NT2/D1 (cell line): ENCODE measurements around the gene FBXL7.

Source experiments
- DNase-seq: peaks from one replicate; pipeline ENCODE4 v3.0.0-alpha.2; 2011; ENCODE audit warnings: low read depth, low spot score
- H3K27me3 ChIP-seq: 2 replicates; pipeline ENCODE4 v1.6.0; 2011; ENCODE audit warnings: mild to moderate bottlenecking; ENCODE audit not compliant: insufficient read length, insufficient read depth
- H3K36me3 ChIP-seq: 2 replicates; pipeline ENCODE4 v1.6.1; 2011; ENCODE audit warnings: mild to moderate bottlenecking, low read length, mixed read lengths; ENCODE audit not compliant: insufficient read depth, insufficient read length
- H3K4me1 ChIP-seq: 2 replicates; pipeline ENCODE4 v1.5.1; 2011; ENCODE audit not compliant: insufficient read depth, insufficient read length
- H3K4me3 ChIP-seq: 2 replicates; pipeline ENCODE4 v1.5.1; 2011; ENCODE audit warnings: low read depth; ENCODE audit not compliant: insufficient read length
- H3K9ac ChIP-seq: 2 replicates; pipeline ENCODE4 v1.6.0; 2011; ENCODE audit warnings: low read depth; ENCODE audit not compliant: insufficient read length
- H3K9me3 ChIP-seq: 2 replicates; pipeline ENCODE4 v1.5.1; 2011; ENCODE audit warnings: mild to moderate bottlenecking, low read length; ENCODE audit not compliant: insufficient read depth
- SUZ12 ChIP-seq: IDR thresholded peaks from 2 replicates; pipeline ENCODE4 v1.6.1; 2011; ENCODE audit not compliant: insufficient read length, insufficient read depth; ENCODE audit errors: extremely low read depth
- YY1 ChIP-seq: IDR thresholded peaks from 2 replicates; pipeline ENCODE4 v1.6.1; 2011; ENCODE audit not compliant: insufficient read length, insufficient read depth
- ZNF274 ChIP-seq: IDR thresholded peaks from 2 replicates; pipeline ENCODE4 v1.6.1; 2011; ENCODE audit warnings: mild to moderate bottlenecking, low read depth, low read length

Gene FBXL7

GRCh38 chr5:15786884-15787283 is 286.9 kb downstream of the FBXL7 start:
- no peaks in the 10 kb centered on the region for H3K4me1 ChIP-seq
- no peak overlapping the region for H3K4me3 ChIP-seq
- no peaks in the 10 kb centered on the region for H3K27me3 ChIP-seq
- no peaks in the 10 kb centered on the region for H3K36me3 ChIP-seq
- no peaks in the 10 kb centered on the region for H3K9me3 ChIP-seq
- TF ChIP-seq SUZ12: no peak
- no peak for TF ChIP-seq YY1
- TF ChIP-seq ZNF274: no peak
- no peak overlapping the region for H3K9ac ChIP-seq
- no peak for DNase-seq

- H3K9me3 ChIP-seq: no peaks in the 10 kb centered on the region
- no peaks in the 10 kb centered on the region for H3K36me3 ChIP-seq
- no peaks in the 10 kb centered on the region for H3K27me3 ChIP-seq
- H3K9ac ChIP-seq: no peak overlapping the region
- H3K4me3 ChIP-seq: no peak overlapping the region
- no peak for DNase-seq
- no peaks in the 10 kb centered on the region for H3K4me1 ChIP-seq
- TF ChIP-seq YY1 (no peak), SUZ12 (no peak), ZNF274 (no peak)
These were observed 287.7 kb downstream of the FBXL7 start for GRCh38 chr5:15787681-15788080.

GRCh38 chr5:15789642-15790041 is 289.7 kb downstream of the FBXL7 start:
- no peaks in the 10 kb centered on the region for H3K4me1 ChIP-seq

GRCh38 chr5:15790446-15791018 is 290.6 kb downstream of the FBXL7 start:
- no peak for DNase-seq
- Histone ChIP-seq H3K9me3 (no peaks in the 10 kb centered on the region), H3K9ac (no peak overlapping the region), H3K4me3 (no peak overlapping the region), H3K27me3 (no peaks in the 10 kb centered on the region), H3K4me1 (no peaks in the 10 kb centered on the region), H3K36me3 (no peaks in the 10 kb centered on the region)
- TF ChIP-seq YY1: no peak

More at GRCh38 chr5:15789642-15790041, 289.7 kb downstream of the FBXL7 start:
- H3K9me3 ChIP-seq: no peaks in the 10 kb centered on the region
- H3K27me3 ChIP-seq: no peaks in the 10 kb centered on the region
- no peak for DNase-seq
- H3K4me3 ChIP-seq: no peak overlapping the region
- TF ChIP-seq SUZ12 (no peak), ZNF274 (no peak), YY1 (no peak)
- H3K9ac ChIP-seq: no peak overlapping the region
- H3K36me3 ChIP-seq: no peaks in the 10 kb centered on the region

- no peak overlapping the region for H3K9ac ChIP-seq
- H3K27me3 ChIP-seq: no peaks in the 10 kb centered on the region
- no peaks in the 10 kb centered on the region for H3K4me1 ChIP-seq
- H3K36me3 ChIP-seq: no peaks in the 10 kb centered on the region
- H3K4me3 ChIP-seq: no peak overlapping the region
- no peak for DNase-seq
- TF ChIP-seq ZNF274: no peak
- TF ChIP-seq SUZ12: no peak
- TF ChIP-seq YY1: no peak
- H3K9me3 ChIP-seq: no peaks in the 10 kb centered on the region
These were observed 291.3 kb downstream of the FBXL7 start for GRCh38 chr5:15791274-15791673.

- DNase-seq: no peak
- TF ChIP-seq ZNF274 (no peak), YY1 (no peak), SUZ12 (no peak)
- H3K36me3 ChIP-seq: no peaks in the 10 kb centered on the region
- peaks cover 3% of the 10 kb centered on the region; the same call in 1 of the 2 replicates for H3K9me3 ChIP-seq
- no peak overlapping the region for H3K9ac ChIP-seq
- H3K27me3 ChIP-seq: no peaks in the 10 kb centered on the region
- H3K4me3 ChIP-seq: no peak overlapping the region
- no peaks in the 10 kb centered on the region for H3K4me1 ChIP-seq
These were observed 291.9 kb downstream of the FBXL7 start for GRCh38 chr5:15791859-15792258.

GRCh38 chr5:15794052-15794985 is 294.3 kb downstream of the FBXL7 start:
- Histone ChIP-seq H3K9me3 (peaks cover 3% of the 10 kb centered on the region; the same call in 1 of the 2 replicates), H3K36me3 (no peaks in the 10 kb centered on the region), H3K27me3 (no peaks in the 10 kb centered on the region), H3K4me3 (no peak overlapping the region), H3K4me1 (no peaks in the 10 kb centered on the region), H3K9ac (no peak overlapping the region)
- TF ChIP-seq ZNF274 (no peak), SUZ12 (no peak), YY1 (no peak)
- DNase-seq: no peak
